GM12892 (cell line): Measurements from ENCODE around the gene MRGPRX4.

Experiments
- POLR2A ChIP-seq: IDR thresholded peaks from 2 replicates; pipeline ENCODE4 v1.6.1; 2011; ENCODE audit warnings: low read depth, low read length, control low read depth
- POLR2AphosphoS5 ChIP-seq: IDR thresholded peaks from 2 replicates; pipeline ENCODE4 v1.6.1; 2011; ENCODE audit warnings: low read depth, low read length, control low read depth
- TAF1 ChIP-seq: IDR thresholded peaks from 2 replicates; pipeline ENCODE4 v1.6.1; 2011; ENCODE audit warnings: low read depth, mild to moderate bottlenecking, control low read depth, low read length, borderline replicate concordance

DNA sequence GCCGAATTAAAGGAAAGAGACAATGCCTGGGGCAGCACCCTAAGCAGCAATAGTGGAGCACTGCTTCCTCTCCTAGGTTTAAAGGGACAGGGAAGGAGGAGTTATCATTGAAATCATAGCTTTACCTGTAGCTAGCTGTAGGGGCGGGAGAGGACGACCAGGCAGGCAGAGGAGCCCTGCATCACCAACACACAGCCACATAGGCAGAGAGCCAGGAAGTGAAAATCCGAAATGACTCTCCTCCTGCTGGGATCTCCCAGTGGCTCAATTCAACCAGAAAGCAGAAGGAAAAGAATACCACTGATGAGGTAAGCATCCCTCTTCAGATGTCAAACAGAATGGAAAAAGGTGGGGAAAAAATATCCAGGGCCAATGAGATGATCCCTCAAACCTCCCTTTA, 20.4 kb downstream of the MRGPRX4 start:
- TF ChIP-seq POLR2AphosphoS5 (no peak), TAF1 (no peak), POLR2A (no peak)
